Gastrocnemius medialis (tissue), 4 donors: ENCODE results near the gene IL2RA. TPM values are rescaled to one million over a fixed set of nuclear protein-coding genes. Genes with fewer than 3 reads are reported as not detected.
A peak's percentile ranks its signal among the peaks of the same experiment; 100 is the strongest.

Experiments
- ATAC-seq, 2 donors: fragments of 150-250 bp; one replicate each; pipeline ENCODE4 v1.9.1; 2016
- DNase-seq, 2 donors: peaks; one replicate each; pipeline ENCODE4 v3.0.0-alpha.2; 2019
- H3K27ac ChIP-seq, 4 donors: fragments of 200-600 bp; sonication (generic); 1 replicate in 1 of 4; 2 replicates in 3 of 4; pipeline ENCODE4 v1.5.1; 2016 to 2018; ENCODE audit warnings: mild to moderate bottlenecking in 2 of 4, moderate library complexity in 1 of 4
- H3K27me3 ChIP-seq, 3 donors: fragments of 200-600 bp; sonication (generic) in 2 of 3; 1 replicate in 1 of 3; 2 replicates in 2 of 3; pipeline versions ENCODE4 v1.5.1 to v1.6.0; 2016 to 2019; ENCODE audit warnings: mild to moderate bottlenecking in 1 of 3, moderate library complexity in 1 of 3
- H3K36me3 ChIP-seq, 2 donors: fragments of 200-600 bp; sonication (generic) in 1 of 2; one replicate each; pipeline ENCODE4 v1.5.1; 2017 to 2018
- H3K4me1 ChIP-seq, 2 donors: fragments of 200-600 bp; sonication (generic) in 1 of 2; one replicate each; pipeline ENCODE4 v1.5.1; 2016 to 2017; ENCODE audit warnings: mild to moderate bottlenecking in 2 of 2
- H3K4me3 ChIP-seq, 4 donors: fragments of 200-600 bp; sonication (generic) in 3 of 4; 1 replicate in 1 of 4; 2 replicates in 3 of 4; pipeline ENCODE4 v1.5.1; 2016 to 2019; ENCODE audit warnings: mild to moderate bottlenecking in 2 of 4
- H3K9me3 ChIP-seq, 3 donors: fragments of 200-600 bp; sonication (generic) in 2 of 3; 1 replicate in 1 of 3; 2 replicates in 2 of 3; pipeline ENCODE4 v1.5.1; 2016 to 2019
- CTCF ChIP-seq, 5 experiments: fragments of 450-650 bp in 3 of 5; fragments of 200-600 bp in 2 of 5; sonication (generic) in 2 of 5; IDR thresholded peaks in 4 of 5; conservative IDR thresholded peaks in 1 of 5; 1 replicate in 4 of 5; 2 replicates in 1 of 5; pipeline ENCODE4 v1.5.1; 2016 to 2019; ENCODE audit warnings: antibody characterized with exemption in 5 of 5, mild to moderate bottlenecking in 3 of 5, moderate library complexity in 3 of 5
- POLR2A ChIP-seq, 2 donors: fragments of 450-650 bp; IDR thresholded peaks; one replicate each; pipeline ENCODE4 v1.6.1; 2017; ENCODE audit warnings: antibody characterized with exemption in 2 of 2, mild to moderate bottlenecking in 2 of 2, moderate library complexity in 2 of 2
- in situ Hi-C, 4 donors: fragments of 200-750 bp; cut with MboI; loops; one replicate each; pipeline versions ENCODE4 v1.15.0 to v1.8.0; 2017; ENCODE audit warnings: low sequenced_read_pairs in 4 of 4
- intact Hi-C: fragments of 100-400 bp; cut with DNase I; formaldehyde crosslinking; loops from one replicate; pipeline ENCODE4 v1.15.1; 2023; ENCODE audit warnings: low total_unique reads
- total RNA-seq, 4 donors: library from RNA; depleted of rRNA; stranded (reverse); fragments of >200 nt; gene quantifications; one replicate each; pipeline versions ENCODE4 v1.1.0 to v1.2.3, GENCODE V29; 2016

The IL2RA gene
- total RNA-seq, 4 donors from 2014 or later: 2.1 TPM; not detected in 3

DNA sequence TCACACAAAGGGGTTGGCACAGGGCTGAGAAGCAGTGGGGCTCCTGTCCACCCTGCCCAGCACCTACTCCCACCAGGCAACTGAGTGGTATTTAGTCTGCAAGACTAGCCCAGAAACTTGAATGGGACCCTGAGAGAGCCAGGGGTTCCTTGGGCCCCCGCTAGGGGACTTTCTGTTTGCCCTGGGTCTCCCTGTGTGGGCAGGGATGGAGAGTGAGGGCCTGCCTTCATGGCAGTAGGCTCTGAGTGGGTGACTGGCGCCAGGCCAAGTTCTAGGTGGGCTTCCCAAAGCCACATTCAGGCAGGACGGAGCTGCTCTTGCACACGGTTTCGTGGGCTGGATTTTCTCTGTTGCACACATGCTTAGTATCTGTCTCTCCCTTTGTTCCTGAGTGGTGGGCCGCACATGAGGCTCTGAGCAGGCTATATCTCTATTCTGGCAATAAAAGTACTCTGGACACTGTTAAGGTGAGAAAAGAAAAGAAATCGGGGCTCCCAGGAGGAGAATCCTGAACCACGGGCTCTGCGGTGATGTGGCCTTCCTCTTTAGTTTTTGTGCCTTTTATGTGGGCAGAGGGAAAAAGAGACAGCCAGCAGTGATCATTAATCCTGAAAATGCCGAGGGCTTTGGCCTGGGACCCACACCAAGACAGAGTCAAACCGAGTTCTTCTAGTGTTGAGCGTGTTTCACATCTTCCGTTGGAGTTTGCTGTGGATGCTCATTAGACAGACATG is 26.9 kb downstream of the IL2RA start:
- Histone ChIP-seq H3K9me3 (no peaks in the 10 kb centered on the region), H3K36me3 (no peaks in the 10 kb centered on the region), H3K4me1 (peaks cover 8% of the 10 kb centered on the region in 2 donors), H3K4me3 (no peak overlapping the region), H3K27me3 (no peaks in the 10 kb centered on the region), H3K27ac (no peak overlapping the region)
- in situ Hi-C loops: no loop called here
- DNase-seq: no peak
- intact Hi-C loops: no loop called here
- TF ChIP-seq CTCF (IDR thresholded peaks at IDR 0.05 in 4 of 5, conservative IDR thresholded peaks at IDR 0.05 in 1 of 5): no peak
- no peak for TF ChIP-seq POLR2A (IDR thresholded peaks at IDR 0.05)
- ATAC-seq: no peak

DNA sequence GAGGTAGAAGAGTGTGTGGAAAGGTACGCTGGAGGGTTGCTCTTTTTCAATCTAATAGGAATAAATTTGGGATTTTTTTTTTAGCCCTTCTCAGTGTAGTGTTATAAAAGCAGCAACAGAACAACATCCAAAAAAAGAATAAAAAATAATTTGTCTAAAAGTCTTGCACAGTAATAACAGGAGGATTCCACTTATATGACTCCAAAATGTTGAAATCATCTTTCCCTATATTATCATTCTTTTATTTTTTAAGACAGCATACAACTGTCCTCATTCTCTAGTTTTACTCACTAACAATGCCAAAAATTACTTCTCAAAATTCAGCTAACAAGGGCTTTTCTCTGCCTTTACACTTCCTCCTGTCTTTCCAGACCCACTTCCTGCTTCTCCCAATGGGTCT is 27.8 kb downstream of the IL2RA start:
- Histone ChIP-seq H3K36me3 (no peaks in the 10 kb centered on the region), H3K27me3 (no peaks in the 10 kb centered on the region), H3K27ac (peak overlapping the region in 1 of 4 donors; percentile 35), H3K4me3 (no peak overlapping the region), H3K9me3 (peaks cover 0 to 3% (median 2%) of the 10 kb centered on the region in 3 donors), H3K4me1 (peaks cover 8% of the 10 kb centered on the region in 2 donors)
- in situ Hi-C loops (no loop called here), intact Hi-C loops (no loop called here)
- ATAC-seq (no peak), DNase-seq (no peak)
- TF ChIP-seq POLR2A (IDR thresholded peaks at IDR 0.05) (no peak), CTCF (IDR thresholded peaks at IDR 0.05 in 4 of 5, conservative IDR thresholded peaks at IDR 0.05 in 1 of 5) (no peak)

DNA sequence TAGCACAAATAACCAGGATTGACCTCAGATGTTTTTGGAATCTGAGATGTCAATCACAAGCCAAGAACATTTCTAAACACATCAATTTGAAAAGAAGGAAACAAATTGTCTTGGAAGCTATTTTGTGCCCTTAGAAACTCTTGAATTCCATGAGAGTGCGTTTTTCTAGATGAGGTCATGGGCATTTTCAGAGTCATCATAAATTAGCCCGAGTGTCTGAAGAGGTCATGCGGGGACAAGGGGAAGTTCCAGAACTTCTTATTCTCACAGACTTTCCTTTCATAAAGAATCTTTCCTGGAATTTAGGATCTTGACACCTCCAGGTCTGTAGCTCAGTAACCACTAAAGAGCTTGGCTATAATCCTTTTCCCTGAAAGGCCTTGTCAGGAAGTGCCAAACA is 28.2 kb downstream of the IL2RA start:
- intact Hi-C loops: no loop called here
- no peak for TF ChIP-seq POLR2A (IDR thresholded peaks at IDR 0.05)
- TF ChIP-seq CTCF (IDR thresholded peaks at IDR 0.05 in 4 of 5, conservative IDR thresholded peaks at IDR 0.05 in 1 of 5): no peak
- Histone ChIP-seq H3K27me3 (no peaks in the 10 kb centered on the region), H3K4me1 (peaks cover 8% of the 10 kb centered on the region in 2 donors), H3K4me3 (no peak overlapping the region), H3K36me3 (no peaks in the 10 kb centered on the region), H3K27ac (peak overlapping the region in 1 of 4 donors; percentile 35), H3K9me3 (peaks cover 0 to 3% (median 2%) of the 10 kb centered on the region in 3 donors)
- DNase-seq: no peak
- in situ Hi-C loops: no loop called here
- ATAC-seq: peak; percentile 45 to 58

DNA sequence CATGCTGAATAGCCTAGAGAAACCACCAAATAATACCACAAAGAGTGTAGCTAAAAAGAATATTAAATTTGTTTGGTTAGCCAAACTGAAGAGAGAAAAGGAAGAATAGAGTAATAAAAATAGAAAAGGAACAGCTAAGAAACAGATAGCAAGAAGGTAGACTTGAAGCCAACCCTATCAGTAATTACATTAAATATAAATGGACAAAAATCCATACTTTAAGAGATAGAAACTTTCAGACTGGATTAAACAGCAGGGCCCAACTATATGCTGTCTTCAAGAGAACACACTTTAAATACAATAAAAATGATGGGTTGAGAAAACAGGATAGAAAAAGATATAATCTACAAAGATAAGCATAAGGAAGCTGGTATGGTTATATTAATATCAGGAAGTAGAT is 31.2 kb downstream of the IL2RA start:
- TF ChIP-seq POLR2A (IDR thresholded peaks at IDR 0.05) (no peak), CTCF (IDR thresholded peaks at IDR 0.05 in 4 of 5, conservative IDR thresholded peaks at IDR 0.05 in 1 of 5) (no peak)
- no peak for ATAC-seq

More for the DNA sequence above, 31.2 kb downstream of the IL2RA start:
- Histone ChIP-seq H3K9me3 (peaks cover 0 to 3% (median 2%) of the 10 kb centered on the region in 3 donors), H3K36me3 (no peaks in the 10 kb centered on the region), H3K4me1 (peaks cover 8% of the 10 kb centered on the region in 2 donors), H3K4me3 (no peak overlapping the region), H3K27me3 (no peaks in the 10 kb centered on the region), H3K27ac (no peak overlapping the region)
- in situ Hi-C loops (no loop called here), intact Hi-C loops (no loop called here)
- no peak for DNase-seq
